Omental fat pad (tissue), 4 donors: Measurements from ENCODE around the gene GINS3. TPM values are rescaled to one million over a fixed set of nuclear protein-coding genes. Genes with fewer than 3 reads are reported as not detected.

Source experiments
- ATAC-seq: fragments of 150-250 bp; one replicate; pipeline ENCODE4 v1.9.1; 2016; ENCODE audit warnings: mild to moderate bottlenecking, moderate library complexity; ENCODE audit not compliant: low FRiP score
- DNase-seq: peaks from one replicate; pipeline ENCODE4 v3.0.0-alpha.2; 2019; ENCODE audit warnings: low spot score
- total RNA-seq, 4 donors: library from RNA; depleted of rRNA; stranded (reverse); fragments of >200 nt; gene quantifications; one replicate each; pipeline ENCODE4 v1.1.0, GENCODE V29; 2016
- TF ChIP-seq, protein P1 (sequence below), 3 donors: fragments of 450-650 bp; IDR thresholded peaks; one replicate each; pipeline ENCODE4 v1.5.1; 2016 to 2017; ENCODE audit warnings: antibody characterized with exemption in 3 of 3, mild to moderate bottlenecking in 3 of 3, moderate library complexity in 2 of 3

The GINS3 gene
- 1 to 10 TPM; 5.3 to 7.4 (median 6.5) TPM for total RNA-seq

DNA sequence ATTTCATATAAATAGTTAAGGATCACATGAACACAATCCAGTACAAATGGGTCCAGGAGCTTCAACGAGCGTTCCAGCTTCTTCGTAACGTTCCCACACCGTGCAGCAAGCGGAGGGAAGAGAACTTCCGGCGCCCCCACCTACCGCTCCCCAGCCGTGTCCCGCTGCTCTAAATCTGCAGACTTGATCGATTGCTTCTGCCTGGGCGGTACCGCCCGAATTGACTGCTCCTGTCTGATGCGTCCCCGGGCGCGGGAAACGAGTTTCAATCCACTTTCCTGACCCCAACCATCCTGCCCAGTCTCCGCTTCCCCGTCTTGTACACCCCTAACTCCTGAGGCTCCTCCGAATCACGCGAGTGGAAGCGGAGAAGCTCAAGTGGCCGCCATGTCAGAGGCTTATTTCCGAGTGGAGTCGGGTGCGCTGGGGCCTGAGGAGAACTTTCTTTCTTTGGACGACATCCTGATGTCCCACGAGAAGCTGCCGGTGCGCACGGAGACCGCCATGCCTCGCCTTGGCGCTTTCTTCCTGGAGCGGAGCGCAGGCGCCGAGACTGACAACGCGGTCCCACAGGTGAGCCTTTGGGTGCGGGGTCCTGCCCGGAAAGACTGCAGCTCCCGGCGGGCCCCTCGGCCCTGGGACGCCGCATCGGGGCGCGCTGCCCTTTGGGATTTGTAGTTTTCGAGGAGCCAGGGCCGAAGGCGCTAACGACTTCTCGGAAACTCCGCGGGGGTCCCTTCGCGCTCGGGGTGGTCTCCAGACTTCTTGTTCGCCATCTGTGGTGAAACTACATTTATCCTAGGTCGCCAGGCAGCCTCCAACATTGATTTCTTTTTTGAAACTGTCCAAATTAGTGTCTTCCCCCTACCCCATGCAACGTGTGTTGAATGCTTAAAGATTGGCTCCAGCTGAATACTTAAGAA, at the start of gene GINS3:
TSS of gene GINS3 (plus strand) at position 257 of the 923 bp plus-strand sequence. CDS start at position 388, 131 bp downstream.
- ATAC-seq (peak; percentile 97), DNase-seq (peak; percentile 54)
- TF ChIP-seq, protein P1, sequence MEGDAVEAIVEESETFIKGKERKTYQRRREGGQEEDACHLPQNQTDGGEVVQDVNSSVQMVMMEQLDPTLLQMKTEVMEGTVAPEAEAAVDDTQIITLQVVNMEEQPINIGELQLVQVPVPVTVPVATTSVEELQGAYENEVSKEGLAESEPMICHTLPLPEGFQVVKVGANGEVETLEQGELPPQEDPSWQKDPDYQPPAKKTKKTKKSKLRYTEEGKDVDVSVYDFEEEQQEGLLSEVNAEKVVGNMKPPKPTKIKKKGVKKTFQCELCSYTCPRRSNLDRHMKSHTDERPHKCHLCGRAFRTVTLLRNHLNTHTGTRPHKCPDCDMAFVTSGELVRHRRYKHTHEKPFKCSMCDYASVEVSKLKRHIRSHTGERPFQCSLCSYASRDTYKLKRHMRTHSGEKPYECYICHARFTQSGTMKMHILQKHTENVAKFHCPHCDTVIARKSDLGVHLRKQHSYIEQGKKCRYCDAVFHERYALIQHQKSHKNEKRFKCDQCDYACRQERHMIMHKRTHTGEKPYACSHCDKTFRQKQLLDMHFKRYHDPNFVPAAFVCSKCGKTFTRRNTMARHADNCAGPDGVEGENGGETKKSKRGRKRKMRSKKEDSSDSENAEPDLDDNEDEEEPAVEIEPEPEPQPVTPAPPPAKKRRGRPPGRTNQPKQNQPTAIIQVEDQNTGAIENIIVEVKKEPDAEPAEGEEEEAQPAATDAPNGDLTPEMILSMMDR (IDR thresholded peaks at IDR 0.05): no peak

DNA sequence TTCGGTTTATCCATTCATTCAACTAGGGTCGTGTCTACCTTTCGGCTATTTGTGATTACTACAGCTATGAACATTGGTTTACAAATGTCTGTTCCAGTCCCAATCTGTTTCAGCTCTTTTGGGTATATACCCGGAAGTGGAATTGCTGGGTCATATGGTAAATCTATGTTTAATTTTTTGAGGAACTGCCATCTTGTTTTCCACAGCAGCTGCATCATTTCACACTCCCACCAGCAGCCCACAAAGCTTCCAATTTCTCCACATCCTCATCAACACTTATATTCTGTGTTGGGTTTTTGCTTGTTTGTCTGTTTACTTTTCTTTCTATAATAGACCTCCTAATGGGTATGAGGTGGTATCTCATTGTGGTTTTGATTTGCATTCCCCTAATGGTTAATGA, 48.7 kb upstream of the GINS3 start:
- TF ChIP-seq, protein P1 (IDR thresholded peaks at IDR 0.05): no peak
- no peak for DNase-seq
- ATAC-seq: no peak

DNA sequence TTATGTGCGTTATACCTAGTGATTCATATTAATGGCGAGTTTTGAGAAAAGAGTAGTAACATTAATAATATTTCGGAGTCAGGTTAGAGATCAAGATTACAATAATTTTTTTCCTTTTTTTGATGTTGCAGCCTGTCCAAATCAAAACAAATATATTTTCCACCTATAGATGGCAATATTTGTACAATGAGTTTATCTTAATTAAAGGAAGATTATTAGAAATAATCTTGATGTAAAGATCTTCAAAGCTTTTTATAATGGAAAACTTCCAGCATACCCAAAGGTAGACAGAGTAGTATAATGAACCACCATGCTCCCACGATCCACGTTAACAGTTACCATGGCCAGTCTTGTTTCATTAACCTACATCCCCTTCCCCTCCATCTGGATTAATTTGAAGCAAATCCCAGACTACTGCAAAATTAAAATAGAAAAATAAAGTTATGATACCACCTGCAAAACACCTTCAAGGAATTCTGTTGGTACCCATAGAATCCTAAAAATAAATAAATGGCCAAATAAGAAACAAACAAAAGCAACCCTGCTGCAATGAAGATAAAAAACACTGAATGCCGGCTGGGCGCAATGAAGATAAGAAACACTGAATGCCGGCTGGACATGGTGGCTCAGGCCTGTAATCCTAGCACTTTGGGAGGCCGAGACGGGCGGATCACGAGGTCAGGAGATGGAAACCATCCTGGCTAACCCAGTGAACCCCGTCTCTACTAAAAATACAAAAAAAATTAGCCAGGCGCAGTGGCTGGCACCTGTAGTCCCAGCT, 46.5 kb upstream of the GINS3 start:
- no peak for DNase-seq
- TF ChIP-seq, protein P1 (IDR thresholded peaks at IDR 0.05): no peak
- ATAC-seq: no peak

DNA sequence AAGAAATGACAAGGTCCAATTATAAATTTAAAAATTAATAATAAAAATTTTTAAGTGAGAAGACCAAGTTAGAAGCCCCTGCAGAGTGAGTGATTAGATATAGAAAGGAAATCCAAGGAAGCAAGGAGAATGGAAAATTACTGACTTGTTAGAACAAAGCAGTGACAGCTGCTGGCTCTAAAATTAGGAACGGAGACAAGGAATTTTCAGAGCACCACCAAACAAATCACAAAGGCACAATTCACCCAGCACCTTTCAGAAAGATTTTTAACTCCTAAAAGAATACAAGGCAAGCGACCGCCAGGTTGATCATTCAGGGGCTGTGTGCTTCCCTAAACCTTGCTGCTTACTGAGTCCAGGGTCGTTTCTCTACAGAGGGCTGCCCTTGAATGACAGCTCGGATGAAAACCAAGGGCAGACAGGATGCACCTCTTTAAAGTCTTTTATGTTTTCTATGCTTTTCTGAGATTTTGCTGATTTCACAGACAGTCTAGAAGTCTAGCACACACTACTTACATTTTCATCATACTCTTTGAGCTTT, 45.4 kb upstream of the GINS3 start:
- TF ChIP-seq, protein P1 (IDR thresholded peaks at IDR 0.05): no peak
- ATAC-seq (no peak), DNase-seq (no peak)

DNA sequence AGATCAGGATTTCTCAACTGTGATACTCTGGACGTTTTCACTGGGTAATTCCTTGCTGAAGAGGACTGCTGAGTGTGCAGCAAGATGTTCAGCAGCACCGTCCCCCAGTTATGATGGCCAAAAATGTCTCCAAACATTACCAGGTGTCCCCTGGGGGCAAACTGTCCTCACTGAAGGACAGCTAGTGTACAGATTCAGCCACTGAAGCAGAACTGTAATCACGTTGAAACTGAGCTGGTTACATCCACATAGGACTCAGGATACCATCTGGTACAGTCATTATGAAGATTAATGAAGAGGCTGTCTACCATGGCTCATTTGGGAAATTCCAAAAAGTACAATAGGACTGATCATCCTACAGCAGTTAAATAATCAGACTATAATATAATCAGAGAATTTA, 43.3 kb upstream of the GINS3 start:
- TF ChIP-seq, protein P1 (IDR thresholded peaks at IDR 0.05): no peak
- no peak for ATAC-seq
- DNase-seq: no peak

DNA sequence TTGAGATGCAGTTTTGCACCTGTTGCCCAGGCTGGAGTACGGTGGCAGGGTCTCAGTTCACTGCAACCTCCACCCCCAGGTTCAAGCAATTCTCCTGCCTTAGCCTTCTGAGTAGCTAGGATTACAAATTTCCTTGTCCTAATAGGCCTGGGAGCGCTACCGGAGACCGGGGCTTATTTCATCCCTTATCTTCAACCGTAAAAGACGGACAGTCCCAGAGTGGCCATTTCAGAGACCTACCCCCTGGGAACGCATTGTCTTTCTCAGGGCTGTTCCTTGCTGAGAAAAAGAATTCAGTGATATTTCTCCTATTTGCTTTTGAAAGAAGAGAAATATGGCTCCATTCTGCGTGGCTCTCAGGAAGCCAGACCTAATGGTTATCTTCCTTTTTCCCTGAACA, 39.6 kb upstream of the GINS3 start:
- TF ChIP-seq, protein P1 (IDR thresholded peaks at IDR 0.05): no peak
- ATAC-seq (no peak), DNase-seq (no peak)
